GM23248 (cell line): ENCODE results near the gene TMEM255B. TPM values are rescaled to one million over a fixed set of nuclear protein-coding genes. Genes with fewer than 3 reads are reported as not detected.

Experiments
- DNase-seq: peaks from one replicate; pipeline ENCODE4 v3.0.0-alpha.2; 2015
- H2AFZ ChIP-seq: fragments of 200-600 bp; sonication (generic); 2 replicates; pipeline ENCODE4 v1.6.1; 2016; ENCODE audit warnings: antibody characterized with exemption
- H3F3A ChIP-seq: fragments of 200-600 bp; sonication (generic); 2 replicates; pipeline ENCODE4 v1.6.1; 2016; ENCODE audit warnings: mild to moderate bottlenecking, antibody characterized with exemption, mixed run types; ENCODE audit not compliant: insufficient read depth
- H3K27ac ChIP-seq: fragments of 200-600 bp; sonication (generic); 2 replicates; pipeline ENCODE4 v1.5.1; 2016; ENCODE audit warnings: mild to moderate bottlenecking
- H3K27me3 ChIP-seq: fragments of 200-600 bp; sonication (generic); replicated peaks from 2 replicates; pipeline ENCODE4 v1.6.1; 2016; ENCODE audit warnings: mild to moderate bottlenecking; ENCODE audit not compliant: insufficient read depth
- H3K36me3 ChIP-seq: fragments of 200-600 bp; sonication (generic); 2 replicates; pipeline ENCODE4 v1.6.1; 2016; ENCODE audit warnings: low read depth, mild to moderate bottlenecking
- H3K4me1 ChIP-seq: fragments of 200-600 bp; sonication (generic); 2 replicates; pipeline ENCODE4 v1.6.1; 2016; ENCODE audit warnings: mild to moderate bottlenecking; ENCODE audit not compliant: insufficient read depth
- H3K4me2 ChIP-seq: fragments of 200-600 bp; sonication (generic); one replicate; pipeline ENCODE4 v1.6.1; 2016; ENCODE audit warnings: mild to moderate bottlenecking; ENCODE audit not compliant: unreplicated experiment
- H3K4me3 ChIP-seq: fragments of 200-600 bp; sonication (generic); 2 replicates; pipeline ENCODE4 v1.5.1; 2016; ENCODE audit warnings: mild to moderate bottlenecking
- H3K79me2 ChIP-seq: fragments of 200-600 bp; sonication (generic); 2 replicates; pipeline ENCODE4 v1.6.1; 2016; ENCODE audit warnings: mild to moderate bottlenecking; ENCODE audit not compliant: insufficient read depth
- H3K9ac ChIP-seq: fragments of 200-600 bp; sonication (generic); 2 replicates; pipeline ENCODE4 v1.6.1; 2016; ENCODE audit warnings: mild to moderate bottlenecking
- H3K9me2 ChIP-seq: fragments of 200-600 bp; sonication (generic); 2 replicates; pipeline ENCODE4 v1.6.1; 2016; ENCODE audit warnings: mixed run types, mild to moderate bottlenecking, moderate library complexity; ENCODE audit not compliant: insufficient read depth
- H3K9me3 ChIP-seq: fragments of 200-600 bp; sonication (generic); one replicate; pipeline ENCODE4 v1.6.1; 2017; ENCODE audit warnings: low read depth
- H4K20me1 ChIP-seq: fragments of 200-600 bp; sonication (generic); 2 replicates; pipeline ENCODE4 v1.6.0; 2016; ENCODE audit not compliant: insufficient read depth
- EZH2 ChIP-seq: fragments of 200-600 bp; sonication (generic); IDR thresholded peaks from 2 replicates; pipeline ENCODE4 v1.6.1; 2018; ENCODE audit warnings: antibody characterized with exemption, mild to moderate bottlenecking; ENCODE audit not compliant: insufficient read depth, poor library complexity, severe bottlenecking
- EZH2phosphoT487 ChIP-seq: fragments of 200-600 bp; sonication (generic); IDR thresholded peaks from 2 replicates; pipeline ENCODE4 v1.6.1; 2018; ENCODE audit warnings: antibody characterized with exemption, moderate library complexity, mild to moderate bottlenecking, low read depth; ENCODE audit not compliant: insufficient read depth
- WGBS, 2 experiments: methylation state at CpG; one replicate each; pipeline ENCODE4 v1.1.6; 2015 to 2017; ENCODE audit warnings: low lambda C conversion rate in 2 of 2, low coverage in 1 of 2; ENCODE audit errors: missing lambda C conversion rate in 2 of 2; 5-methylcytosine and 5-hydroxymethylcytosine counted together
- in situ Hi-C: fragments of 300-500 bp; cut with MboI; formaldehyde crosslinking; loops from 2 replicates; pipeline ENCODE4 v1.15.0; 2020
- polyA plus RNA-seq: library from polyadenylated mRNA; unstranded; fragments of >200 nt; fragmentation: Nextera tagmentation; extraction: Ambion mirVana; gene quantifications from 2 replicates; pipeline ENCODE4 v1.2.1, GENCODE V29; 2016
- total RNA-seq: library from RNA; depleted of rRNA; stranded (reverse); fragments of >200 nt; shearing (Covaris generic); gene quantifications from 2 replicates; pipeline ENCODE4 v1.2.3, GENCODE V29; 2014

TMEM255B gene
- total and polyA plus RNA-seq, 2 experiments from 2014 or later = 8.2 TPM; not detected in 1

DNA sequence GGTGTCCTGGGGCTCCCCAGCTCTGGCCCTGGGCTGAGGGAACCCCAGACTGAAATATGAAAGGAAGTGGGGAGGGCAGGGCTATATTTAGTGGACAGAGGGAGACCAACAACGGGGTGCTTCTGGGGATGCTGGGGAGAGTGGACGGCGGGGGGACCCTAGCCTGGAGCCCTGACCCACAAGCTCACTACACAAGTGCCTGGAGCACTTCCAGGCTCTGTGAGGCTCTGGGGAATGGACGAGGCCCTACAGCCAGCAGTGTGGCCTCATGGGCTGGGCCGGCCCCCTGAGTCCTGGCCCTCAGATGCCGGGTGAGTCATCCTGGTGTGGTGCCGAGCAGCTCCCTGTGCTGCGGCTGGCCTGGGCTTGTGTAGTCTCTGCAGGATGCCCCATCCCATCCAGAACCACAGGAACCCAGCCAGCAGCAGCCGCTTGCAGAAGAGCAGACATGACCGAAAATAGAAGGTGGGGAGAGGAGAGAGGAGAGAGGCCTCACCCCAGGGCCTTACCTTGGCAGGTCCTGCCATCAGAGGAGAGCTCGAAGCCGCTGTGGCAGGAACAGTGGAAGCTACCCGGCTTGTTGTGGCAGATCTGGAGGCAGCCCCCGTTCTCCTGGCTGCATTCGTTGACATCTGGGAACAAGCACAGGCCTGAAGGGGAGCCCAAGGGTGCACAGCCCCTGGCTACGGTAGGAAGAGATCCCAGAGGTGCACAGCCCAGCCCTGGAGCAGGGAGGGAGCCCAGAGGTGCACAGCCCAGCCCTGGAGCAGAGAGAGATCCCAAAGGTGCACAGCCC, 78.7 kb downstream of the TMEM255B start:
- in situ Hi-C loops = no loop called here
- no peak overlapping the region for H2AFZ ChIP-seq
- H3K9me2 ChIP-seq = no peaks in the 10 kb centered on the region
- H3K4me1 ChIP-seq = peaks cover 41% of the 10 kb centered on the region
- TF ChIP-seq EZH2 (no peak), EZH2phosphoT487 (no peak)
- H4K20me1 ChIP-seq = no peaks in the 10 kb centered on the region
- H3F3A ChIP-seq = peaks cover 27% of the 10 kb centered on the region
- no peaks in the 10 kb centered on the region for H3K27me3 ChIP-seq
- peak overlapping the region; percentile 85 for H3K9ac ChIP-seq
- H3K9me3 ChIP-seq = no peaks in the 10 kb centered on the region
- H3K27ac ChIP-seq = peak overlapping the region; percentile 97
- H3K36me3 ChIP-seq = peaks cover 23% of the 10 kb centered on the region; the same call in 1 of the 2 replicates
- peaks cover 44% of the 10 kb centered on the region for H3K79me2 ChIP-seq
- DNase-seq = peak; percentile 99
- H3K4me3 ChIP-seq = peak overlapping the region; percentile 60
- H3K4me2 ChIP-seq = peak overlapping the region; percentile 75
- 3 to 4% methylated on average over 16 of the region's 16 CpGs for WGBS, 2 experiments

DNA sequence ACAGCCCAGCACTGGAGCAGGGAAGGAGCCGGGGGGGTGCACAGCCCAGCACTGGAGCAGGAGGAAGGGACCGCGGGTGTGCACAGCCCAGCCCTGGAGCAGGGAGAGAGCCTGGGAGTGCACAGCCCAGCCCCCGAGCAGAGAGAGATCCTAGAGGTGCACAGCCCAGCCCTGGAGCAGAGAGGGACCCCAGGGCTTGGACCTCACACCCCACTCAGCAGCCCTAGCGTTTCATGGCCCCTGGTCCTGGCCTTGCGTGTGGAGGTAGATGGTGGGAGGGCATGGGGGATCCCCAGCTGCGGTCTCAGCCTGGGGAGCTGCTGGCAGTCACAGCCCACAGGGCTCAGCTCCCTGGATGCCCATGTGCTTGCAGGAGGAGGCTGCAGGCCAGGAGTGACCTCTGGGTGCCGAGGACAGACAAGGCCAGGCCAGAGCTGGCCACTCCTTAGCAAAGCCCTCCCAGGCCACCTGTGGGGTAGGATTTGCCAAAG, 79.7 kb downstream of the TMEM255B start:
- peak overlapping the region; percentile 97 for H3K27ac ChIP-seq

DNA sequence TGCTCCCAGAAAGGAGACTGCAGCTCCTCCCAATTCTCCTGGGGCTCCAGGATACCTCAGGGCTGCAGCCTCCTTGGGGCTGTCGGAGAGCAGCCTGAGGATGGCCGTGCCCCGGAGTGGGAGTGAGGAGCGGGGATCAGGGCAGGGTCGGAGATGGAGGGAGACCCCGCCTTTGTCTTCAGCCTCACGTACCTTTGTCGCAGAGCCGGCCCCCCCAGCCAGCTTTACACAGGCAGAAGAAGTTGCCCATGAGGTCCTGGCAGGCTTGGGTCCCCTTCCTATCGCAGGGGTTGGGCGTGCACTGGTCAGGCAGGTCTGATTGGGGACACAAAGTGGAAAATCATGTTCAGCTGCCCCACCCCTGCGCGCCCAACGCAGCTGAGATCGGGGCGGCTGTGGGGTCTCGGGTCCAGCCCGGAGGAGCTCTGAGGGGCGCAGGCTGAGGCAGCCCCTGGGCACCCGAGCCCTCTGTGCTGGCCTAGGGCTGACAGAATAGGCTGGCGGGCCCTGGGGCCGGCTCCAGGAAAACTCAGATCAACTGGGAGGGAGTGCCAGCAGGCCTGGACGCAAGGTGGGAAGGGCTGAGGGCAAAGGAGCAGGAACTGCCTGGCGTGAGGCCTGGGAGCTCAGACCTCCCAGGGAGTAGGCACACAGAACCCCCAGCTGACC, 80.6 kb downstream of the TMEM255B start:
- Histone ChIP-seq H3K79me2 (peaks cover 63% of the 10 kb centered on the region), H3K36me3 (peaks cover 26% of the 10 kb centered on the region; the same call in 1 of the 2 replicates), H3K9me3 (no peaks in the 10 kb centered on the region), H3K4me2 (no peak overlapping the region), H3K9ac (peak overlapping the region; percentile 85; the same call in 1 of the 2 replicates), H3F3A (peaks cover 20% of the 10 kb centered on the region), H2AFZ (no peak overlapping the region), H3K4me3 (peak overlapping the region; percentile 60; the same call in 1 of the 2 replicates), H3K9me2 (no peaks in the 10 kb centered on the region), H3K4me1 (peaks cover 41% of the 10 kb centered on the region), H4K20me1 (no peaks in the 10 kb centered on the region), H3K27me3 (no peaks in the 10 kb centered on the region), H3K27ac (peak overlapping the region; percentile 22; the same call in 1 of the 2 replicates)
- DNase-seq = no peak
- TF ChIP-seq EZH2 (no peak), EZH2phosphoT487 (no peak)
- WGBS, 2 experiments = 93 to 95% methylated on average over 23 to 24 of the region's 24 CpGs
- in situ Hi-C loops = no loop called here

More for the DNA sequence above, 79.7 kb downstream of the TMEM255B start:
- no peaks in the 10 kb centered on the region for H3K9me3 ChIP-seq
- no peaks in the 10 kb centered on the region for H3K9me2 ChIP-seq
- H3K4me1 ChIP-seq = peaks cover 41% of the 10 kb centered on the region
- in situ Hi-C loops = no loop called here
- no peak overlapping the region for H2AFZ ChIP-seq
- peaks cover 54% of the 10 kb centered on the region for H3K79me2 ChIP-seq
- TF ChIP-seq EZH2phosphoT487 = no peak
- no peak for TF ChIP-seq EZH2
- no peak for DNase-seq
- no peaks in the 10 kb centered on the region for H4K20me1 ChIP-seq
- peaks cover 19% of the 10 kb centered on the region for H3F3A ChIP-seq
- peak overlapping the region; percentile 75 for H3K4me2 ChIP-seq
- H3K27me3 ChIP-seq = no peaks in the 10 kb centered on the region
- peaks cover 23% of the 10 kb centered on the region; the same call in 1 of the 2 replicates for H3K36me3 ChIP-seq
- H3K4me3 ChIP-seq = peak overlapping the region; percentile 60
- 70 to 97% methylated on average over 4 to 8 of the region's 8 CpGs for WGBS, 2 experiments
- peak overlapping the region; percentile 85 for H3K9ac ChIP-seq

DNA sequence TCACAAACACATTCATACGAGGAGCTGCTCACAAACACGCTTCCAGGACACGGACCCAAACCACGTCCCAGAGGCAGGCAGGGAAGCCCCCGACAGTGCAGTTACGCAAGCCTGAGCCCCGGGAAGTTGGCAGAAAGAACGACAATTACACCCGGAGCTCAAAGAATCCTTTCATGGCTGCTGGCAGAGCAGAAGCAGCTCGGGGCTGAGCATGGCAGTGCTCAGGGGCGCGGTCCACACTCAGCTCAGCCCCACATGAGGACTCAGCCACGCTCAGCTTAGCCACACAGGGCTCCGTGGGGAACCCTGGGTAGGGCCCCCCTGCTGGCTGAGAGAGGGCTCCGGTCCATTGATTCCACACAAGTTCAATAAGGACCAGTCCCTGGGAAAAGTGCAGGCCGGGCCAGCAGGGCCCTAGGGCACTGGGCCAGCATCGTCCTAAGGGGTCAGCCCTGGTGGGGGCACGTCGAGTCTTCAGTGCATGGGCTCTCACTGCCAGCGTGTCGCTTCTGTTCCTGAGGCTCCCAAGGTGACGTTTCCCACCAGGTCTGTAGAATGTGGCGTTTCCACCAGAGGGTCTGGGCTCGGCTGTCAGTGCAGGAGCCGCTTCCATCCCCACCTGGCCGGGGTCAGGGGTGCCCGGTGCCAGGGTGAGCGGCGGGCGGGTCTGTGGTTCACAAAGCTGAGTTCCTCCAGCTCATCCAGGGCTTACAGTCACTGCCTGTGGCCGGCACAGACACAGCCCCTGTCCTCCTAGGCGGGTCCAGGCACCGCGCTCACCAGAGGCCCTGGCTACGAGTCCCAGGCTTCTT, 81.7 kb downstream of the TMEM255B start:
- no peak for DNase-seq
- Histone ChIP-seq H3K4me3 (no peak overlapping the region), H3K36me3 (peaks cover 37% of the 10 kb centered on the region), H3K27me3 (no peaks in the 10 kb centered on the region), H3K79me2 (peaks cover 74% of the 10 kb centered on the region), H3K4me1 (peaks cover 37% of the 10 kb centered on the region), H3K9ac (no peak overlapping the region), H3F3A (peaks cover 22% of the 10 kb centered on the region), H3K9me2 (no peaks in the 10 kb centered on the region), H3K9me3 (no peaks in the 10 kb centered on the region), H2AFZ (no peak overlapping the region), H3K27ac (peak overlapping the region; percentile 22), H3K4me2 (no peak overlapping the region), H4K20me1 (no peaks in the 10 kb centered on the region)
- in situ Hi-C loops = no loop called here
- 76 to 82% methylated on average over 35 of the region's 35 CpGs for WGBS, 2 experiments
- TF ChIP-seq EZH2phosphoT487 = no peak
- no peak for TF ChIP-seq EZH2
